Fibroblast of lung (primary cell): Measurements from ENCODE around the gene UVRAG. TPM values are rescaled to one million over a fixed set of nuclear protein-coding genes. Genes with fewer than 3 reads are reported as not detected.

Experiments used
- DNase-seq, 2 donors: peaks; one replicate each; pipeline versions ENCODE4 v3.0.0 to v3.0.0-alpha.2; 2010; ENCODE audit warnings: low read depth in 2 of 2
- H2AFZ ChIP-seq: 2 replicates; pipeline ENCODE4 v1.5.1; 2012; ENCODE audit warnings: low read length, control low read depth, inconsistent platforms
- H3K27ac ChIP-seq: 2 replicates; pipeline ENCODE4 v1.5.1; 2011; ENCODE audit warnings: low read length, control low read depth; ENCODE audit not compliant: insufficient read depth
- H3K27me3 ChIP-seq: 2 replicates; pipeline ENCODE4 v1.5.1; 2011; ENCODE audit warnings: mild to moderate bottlenecking, low read length; ENCODE audit not compliant: control insufficient read depth, insufficient read depth
- H3K36me3 ChIP-seq: 2 replicates; pipeline ENCODE4 v1.5.1; 2011; ENCODE audit warnings: low read length; ENCODE audit not compliant: control insufficient read depth, insufficient read depth
- H3K4me1 ChIP-seq: 2 replicates; pipeline ENCODE4 v1.5.1; 2011; ENCODE audit warnings: low read length; ENCODE audit not compliant: control insufficient read depth, insufficient read depth; ENCODE audit errors: extremely low read depth
- H3K4me2 ChIP-seq: 2 replicates; pipeline ENCODE4 v1.5.1; 2011; ENCODE audit warnings: low read length, control low read depth; ENCODE audit not compliant: insufficient read depth; ENCODE audit errors: extremely low read depth
- H3K4me3 ChIP-seq, 4 experiments: fragments of 200-600 bp in 1 of 4; sonication (generic) in 1 of 4; replicated peaks in 1 of 4; 2 replicates each; pipeline ENCODE4 v1.5.1; 2011 to 2016; ENCODE audit warnings: low read length in 4 of 4, low read depth in 3 of 4, mild to moderate bottlenecking in 3 of 4, control low read depth in 2 of 4, inconsistent platforms in 1 of 4, mixed read lengths in 1 of 4; ENCODE audit not compliant: insufficient read depth in 1 of 4; ENCODE audit errors: control extremely low read depth in 1 of 4
- H3K79me2 ChIP-seq: 2 replicates; pipeline ENCODE4 v1.5.1; 2012; ENCODE audit warnings: mild to moderate bottlenecking, low read length, inconsistent platforms; ENCODE audit not compliant: control insufficient read depth, insufficient read depth
- H3K9ac ChIP-seq: 2 replicates; pipeline ENCODE4 v1.5.1; 2011; ENCODE audit warnings: mild to moderate bottlenecking, low read length, control low read depth; ENCODE audit not compliant: insufficient read depth
- H3K9me3 ChIP-seq: 2 replicates; pipeline ENCODE4 v1.5.1; 2012; ENCODE audit warnings: low read depth, low read length; ENCODE audit not compliant: control insufficient read depth, insufficient read depth
- H4K20me1 ChIP-seq: 2 replicates; pipeline ENCODE4 v1.5.1; 2011; ENCODE audit warnings: low read length; ENCODE audit not compliant: control insufficient read depth, insufficient read depth; ENCODE audit errors: extremely low read depth
- CTCF ChIP-seq, 2 donors: IDR thresholded peaks in 1 of 2; conservative IDR thresholded peaks in 1 of 2; 1 replicate in 1 of 2; 2 replicates in 1 of 2; pipeline ENCODE4 v1.5.1; 2011 to 2012; ENCODE audit warnings: low read length in 2 of 2, control low read depth in 1 of 2, inconsistent platforms in 1 of 2, low read depth in 1 of 2, mild to moderate bottlenecking in 1 of 2
- EZH2 ChIP-seq: IDR thresholded peaks from 2 replicates; pipeline ENCODE4 v1.5.1; 2012; ENCODE audit warnings: low read length, control low read depth, mild to moderate bottlenecking; ENCODE audit errors: missing control alignments
- polyA plus RNA-seq, 2 donors: library from polyadenylated mRNA; depleted of rRNA in 1 of 2; stranded (reverse) in 1 of 2; unstranded in 1 of 2; fragments of >200 nt; gene quantifications; 2 replicates each; pipeline ENCODE4 v1.2.1, GENCODE V29; 2011 to 2012; ENCODE audit warnings: missing spikeins in 1 of 2
- total RNA-seq: library from RNA; depleted of rRNA; stranded (reverse); fragments of >200 nt; gene quantifications from 2 replicates; pipeline ENCODE4 v1.2.1, GENCODE V29; 2014

UVRAG gene
- total and polyA plus RNA-seq, 2 donors (not counting 1 experiment from before 2014, with no cell fraction given): 15.8 to 22.1 TPM

DNA sequence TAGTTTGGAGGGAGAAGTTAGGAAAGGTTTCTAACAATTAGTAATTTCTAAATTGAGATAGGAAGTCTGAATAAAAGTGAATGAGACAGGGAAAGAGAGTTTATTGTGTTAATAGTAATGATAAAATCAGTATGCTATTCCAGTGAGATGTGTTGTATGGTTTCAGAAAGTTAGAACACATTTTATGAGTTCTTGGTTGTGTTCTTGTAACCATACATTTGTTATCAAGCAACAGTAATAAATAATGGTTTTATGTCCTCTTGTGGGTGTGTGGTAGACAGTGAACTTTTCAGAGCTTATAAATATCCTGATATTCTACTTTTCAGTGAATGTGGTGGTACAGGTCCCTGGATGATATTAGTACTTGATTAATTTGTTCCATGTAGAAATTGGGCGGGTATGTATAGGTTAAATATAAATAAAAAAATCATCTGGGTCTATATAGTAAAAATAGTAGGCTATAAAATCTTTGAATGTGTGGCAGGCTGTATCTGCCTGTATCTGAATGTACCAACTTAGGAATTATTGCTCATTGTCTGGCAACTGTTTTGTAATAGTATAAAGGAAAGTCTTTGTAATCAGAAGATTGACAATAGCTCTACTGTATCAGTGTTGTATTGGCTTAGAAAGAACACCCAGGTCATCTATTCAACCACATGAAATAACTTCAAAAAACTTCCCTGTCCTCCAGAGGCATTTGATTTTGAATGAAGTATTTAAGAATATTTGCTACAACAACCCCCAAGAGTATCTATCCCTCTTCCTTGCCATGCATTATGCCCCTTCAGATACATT lies 54.8 kb downstream of the UVRAG start:
- Histone ChIP-seq H3K4me2 (no peak overlapping the region), H3K27ac (no peak overlapping the region), H3K4me3 (no peak overlapping the region), H3K27me3 (no peaks in the 10 kb centered on the region), H3K36me3 (no peaks in the 10 kb centered on the region), H4K20me1 (no peaks in the 10 kb centered on the region), H3K4me1 (no peaks in the 10 kb centered on the region), H3K9ac (no peak overlapping the region), H3K79me2 (no peaks in the 10 kb centered on the region), H3K9me3 (no peaks in the 10 kb centered on the region), H2AFZ (no peak overlapping the region)
- no peak for DNase-seq
- TF ChIP-seq CTCF (conservative IDR thresholded peaks at IDR 0.05 in 1 of 2, IDR thresholded peaks at IDR 0.05 in 1 of 2; ENCODE audit: low read depth in 1 of 2, low read length in 2 of 2): no peak
- TF ChIP-seq EZH2: no peak

GRCh38 chr11:75872887-75873416 lies 57.9 kb downstream of the UVRAG start:
- Histone ChIP-seq H3K9me3 (no peaks in the 10 kb centered on the region), H3K36me3 (no peaks in the 10 kb centered on the region), H3K9ac (no peak overlapping the region), H3K4me2 (no peak overlapping the region), H3K4me3 (no peak overlapping the region), H3K27me3 (no peaks in the 10 kb centered on the region), H3K79me2 (no peaks in the 10 kb centered on the region), H4K20me1 (no peaks in the 10 kb centered on the region), H3K4me1 (no peaks in the 10 kb centered on the region), H2AFZ (no peak overlapping the region), H3K27ac (no peak overlapping the region)
- TF ChIP-seq EZH2 (no peak), CTCF (conservative IDR thresholded peaks at IDR 0.05 in 1 of 2, IDR thresholded peaks at IDR 0.05 in 1 of 2; ENCODE audit: low read depth in 1 of 2, low read length in 2 of 2) (no peak)
- DNase-seq: no peak

DNA sequence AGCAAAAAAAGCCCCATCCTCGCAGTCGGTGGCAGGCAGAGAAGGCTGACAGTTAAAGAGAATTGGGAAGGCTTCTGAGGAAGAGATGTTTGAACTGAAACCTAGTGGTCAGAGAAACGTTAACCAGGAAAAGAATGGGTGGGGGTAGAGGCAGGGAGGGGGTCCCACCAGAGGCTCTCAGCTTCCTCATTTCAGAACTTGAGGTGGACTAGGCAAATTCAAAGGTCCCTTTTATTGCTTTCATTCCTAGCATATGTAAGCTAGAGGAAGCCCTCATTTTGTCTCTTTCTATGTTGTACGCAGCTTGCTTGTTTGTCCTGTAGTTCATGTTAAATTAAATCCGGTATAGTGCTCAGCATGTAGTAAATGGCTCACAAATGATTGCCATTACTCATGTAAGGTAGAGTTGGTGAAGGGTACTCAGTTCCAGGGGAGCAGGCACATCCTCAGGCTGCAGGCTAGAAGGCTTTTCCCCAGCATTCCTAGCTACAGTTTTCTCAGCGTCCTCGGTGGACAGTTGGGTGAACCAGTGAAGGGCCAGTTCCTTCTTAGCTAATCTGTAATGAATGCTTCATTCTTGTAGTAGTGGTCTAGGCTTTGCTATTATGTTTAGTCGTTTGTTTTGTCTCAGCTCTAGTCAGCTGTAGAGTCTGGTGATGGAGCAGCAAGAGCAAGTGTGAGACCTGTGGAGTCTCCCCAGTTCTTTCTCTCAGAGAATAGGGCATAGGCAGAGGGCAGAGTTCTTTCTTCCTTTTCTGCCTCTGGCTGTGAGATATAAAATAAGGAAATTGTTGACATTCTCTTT lies 58.6 kb downstream of the UVRAG start:
- Histone ChIP-seq H3K4me3 (no peak overlapping the region), H3K4me1 (no peaks in the 10 kb centered on the region), H4K20me1 (no peaks in the 10 kb centered on the region), H3K9me3 (no peaks in the 10 kb centered on the region), H3K79me2 (no peaks in the 10 kb centered on the region), H3K27me3 (no peaks in the 10 kb centered on the region), H3K4me2 (no peak overlapping the region), H2AFZ (no peak overlapping the region), H3K9ac (no peak overlapping the region), H3K36me3 (no peaks in the 10 kb centered on the region), H3K27ac (no peak overlapping the region)
- DNase-seq: no peak
- TF ChIP-seq EZH2 (no peak), CTCF (conservative IDR thresholded peaks at IDR 0.05 in 1 of 2, IDR thresholded peaks at IDR 0.05 in 1 of 2; ENCODE audit: low read depth in 1 of 2, low read length in 2 of 2) (no peak)
